GM12873 (cell line): ENCODE measurements around the gene WNT3.

Source experiments
- CTCF ChIP-seq: IDR thresholded peaks from 2 replicates; pipeline ENCODE4 v1.5.1; 2012; ENCODE audit warnings: low read depth, mild to moderate bottlenecking, moderate library complexity, low read length, control low read depth; ENCODE audit not compliant: insufficient read depth; ENCODE audit errors: missing control alignments

Gene WNT3

GRCh38 chr17:46717999-46718398 lies 100.5 kb downstream of the WNT3 start:
- no peak for TF ChIP-seq CTCF
